Measurements from ENCODE around the gene SNAP47. TPM values are rescaled to one million over a fixed set of nuclear protein-coding genes. Genes with fewer than 3 reads are reported as not detected.

SNAP47 gene
- total and polyA plus RNA-seq, 2 experiments from 2014 or later = 29.3 to 40.1 TPM

GRCh38 chr1:227790868-227791267 is 55.6 kb downstream of the SNAP47 start:
- no peaks in the 10 kb centered on the region for H3K36me3 ChIP-seq (ENCODE audit: low read depth)
- TF ChIP-seq EZH2 (IDR thresholded peaks at IDR 0.05; ENCODE audit: insufficient read depth, poor library complexity, severe bottlenecking) = no peak
- no peak for TF ChIP-seq EZH2phosphoT487 (IDR thresholded peaks at IDR 0.05; ENCODE audit: insufficient read depth, low read depth)
- no peaks in the 10 kb centered on the region for H3K79me2 ChIP-seq (ENCODE audit: insufficient read depth)
- DNase-seq = no peak
- H3K9me2 ChIP-seq (ENCODE audit: insufficient read depth) = no peaks in the 10 kb centered on the region
- H3F3A ChIP-seq (ENCODE audit: insufficient read depth) = 0 out of 2 replicates have a peak, but pooled peaks cover 4% of the 10 kb centered on the region
- no peak overlapping the region for H3K4me2 ChIP-seq (ENCODE audit: unreplicated experiment)
- H2AFZ ChIP-seq = no peak overlapping the region
- H3K27ac ChIP-seq = no peak overlapping the region
- no peak overlapping the region for H3K9ac ChIP-seq
- no peaks in the 10 kb centered on the region for H3K27me3 ChIP-seq (replicated peaks; ENCODE audit: insufficient read depth)
- 92 to 97% methylated on average over 4 of the region's 4 CpGs for WGBS, 2 experiments (ENCODE audit: low coverage in 1 of 2, low lambda C conversion rate in 2 of 2, missing lambda C conversion rate in 2 of 2)
- in situ Hi-C loops (cut with MboI) = no loop called here
- H3K4me3 ChIP-seq = no peak overlapping the region
- H3K9me3 ChIP-seq (ENCODE audit: low read depth) = no peaks in the 10 kb centered on the region
- no peaks in the 10 kb centered on the region for H4K20me1 ChIP-seq (ENCODE audit: insufficient read depth)
- H3K4me1 ChIP-seq (ENCODE audit: insufficient read depth) = peaks cover 17% of the 10 kb centered on the region

- Histone ChIP-seq H3K27me3 (replicated peaks; ENCODE audit: insufficient read depth) (no peaks in the 10 kb centered on the region), H3K9me3 (ENCODE audit: low read depth) (no peaks in the 10 kb centered on the region), H3K4me2 (ENCODE audit: unreplicated experiment) (no peak overlapping the region), H4K20me1 (ENCODE audit: insufficient read depth) (no peaks in the 10 kb centered on the region), H3K36me3 (ENCODE audit: low read depth) (no peaks in the 10 kb centered on the region), H3K9ac (no peak overlapping the region), H3K79me2 (ENCODE audit: insufficient read depth) (no peaks in the 10 kb centered on the region), H2AFZ (no peak overlapping the region), H3K27ac (no peak overlapping the region), H3K4me1 (ENCODE audit: insufficient read depth) (peaks cover 17% of the 10 kb centered on the region), H3K9me2 (ENCODE audit: insufficient read depth) (no peaks in the 10 kb centered on the region), H3F3A (ENCODE audit: insufficient read depth) (0 out of 2 replicates have a peak, but pooled peaks cover 4% of the 10 kb centered on the region), H3K4me3 (no peak overlapping the region)
- in situ Hi-C loops (cut with MboI) = no loop called here
- WGBS, 2 experiments (ENCODE audit: low coverage in 1 of 2, low lambda C conversion rate in 2 of 2, missing lambda C conversion rate in 2 of 2) = 84 to 91% methylated on average over 6 of the region's 6 CpGs
- TF ChIP-seq EZH2phosphoT487 (IDR thresholded peaks at IDR 0.05; ENCODE audit: insufficient read depth, low read depth) (no peak), EZH2 (IDR thresholded peaks at IDR 0.05; ENCODE audit: insufficient read depth, poor library complexity, severe bottlenecking) (no peak)
- no peak for DNase-seq
Observed at GRCh38 chr1:227791425-227792143, 56.3 kb downstream of the SNAP47 start.

GRCh38 chr1:227792216-227793078 is 57.2 kb downstream of the SNAP47 start:
- no peaks in the 10 kb centered on the region for H3K36me3 ChIP-seq (ENCODE audit: low read depth)
- H3K9ac ChIP-seq = no peak overlapping the region
- no peaks in the 10 kb centered on the region for H3K9me2 ChIP-seq (ENCODE audit: insufficient read depth)
- H3K4me2 ChIP-seq (ENCODE audit: unreplicated experiment) = no peak overlapping the region
- no peaks in the 10 kb centered on the region for H3K79me2 ChIP-seq (ENCODE audit: insufficient read depth)
- in situ Hi-C loops (cut with MboI) = no loop called here
- H3K4me3 ChIP-seq = no peak overlapping the region
- H2AFZ ChIP-seq = no peak overlapping the region
- 0 out of 2 replicates have a peak, but pooled peaks cover 4% of the 10 kb centered on the region for H3F3A ChIP-seq (ENCODE audit: insufficient read depth)
- no peaks in the 10 kb centered on the region for H3K27me3 ChIP-seq (replicated peaks; ENCODE audit: insufficient read depth)
- no peak for TF ChIP-seq EZH2 (IDR thresholded peaks at IDR 0.05; ENCODE audit: insufficient read depth, poor library complexity, severe bottlenecking)
- no peak for TF ChIP-seq EZH2phosphoT487 (IDR thresholded peaks at IDR 0.05; ENCODE audit: insufficient read depth, low read depth)
- no peak overlapping the region for H3K27ac ChIP-seq
- no peaks in the 10 kb centered on the region for H4K20me1 ChIP-seq (ENCODE audit: insufficient read depth)
- no peaks in the 10 kb centered on the region for H3K9me3 ChIP-seq (ENCODE audit: low read depth)
- H3K4me1 ChIP-seq (ENCODE audit: insufficient read depth) = peaks cover 17% of the 10 kb centered on the region
- DNase-seq = no peak
- WGBS, 2 experiments (ENCODE audit: low coverage in 1 of 2, low lambda C conversion rate in 2 of 2, missing lambda C conversion rate in 2 of 2) = 90 to 93% methylated on average over 19 of the region's 19 CpGs

GRCh38 chr1:227793079-227793947 is 58.1 kb downstream of the SNAP47 start:
- Histone ChIP-seq H3K4me1 (ENCODE audit: insufficient read depth) (peaks cover 17% of the 10 kb centered on the region), H3K4me2 (ENCODE audit: unreplicated experiment) (peak overlapping the region; percentile 12), H3K9ac (peak overlapping the region; percentile 28), H4K20me1 (ENCODE audit: insufficient read depth) (no peaks in the 10 kb centered on the region), H3K79me2 (ENCODE audit: insufficient read depth) (no peaks in the 10 kb centered on the region), H3F3A (ENCODE audit: insufficient read depth) (0 out of 2 replicates have a peak, but pooled peaks cover 4% of the 10 kb centered on the region), H3K9me3 (ENCODE audit: low read depth) (no peaks in the 10 kb centered on the region), H3K4me3 (no peak overlapping the region), H3K9me2 (ENCODE audit: insufficient read depth) (no peaks in the 10 kb centered on the region), H3K27ac (peak overlapping the region; percentile 77), H3K36me3 (ENCODE audit: low read depth) (no peaks in the 10 kb centered on the region), H2AFZ (peak overlapping the region; percentile 22; the same call in 1 of the 2 replicates), H3K27me3 (replicated peaks; ENCODE audit: insufficient read depth) (no peaks in the 10 kb centered on the region)
- DNase-seq = no peak
- in situ Hi-C loops (cut with MboI) = no loop called here
- WGBS, 2 experiments (ENCODE audit: low coverage in 1 of 2, low lambda C conversion rate in 2 of 2, missing lambda C conversion rate in 2 of 2) = 49 to 62% methylated on average over 8 to 10 of the region's 10 CpGs
- TF ChIP-seq EZH2 (IDR thresholded peaks at IDR 0.05; ENCODE audit: insufficient read depth, poor library complexity, severe bottlenecking) (no peak), EZH2phosphoT487 (IDR thresholded peaks at IDR 0.05; ENCODE audit: insufficient read depth, low read depth) (no peak)

Data from GM23248 (cell line).